LHCN-M2 (cell line): ENCODE results near the gene PDSS2. TPM values are rescaled to one million over a fixed set of nuclear protein-coding genes. Genes with fewer than 3 reads are reported as not detected.
"Not testable (repeated sequence)": the region's sequence is repeated elsewhere in the genome, so short reads cannot be mapped to it uniquely, and the experiment has no call there.

Experiments used
- DNase-seq: peaks from one replicate; pipeline ENCODE4 v3.0.0-alpha.2; 2012; ENCODE audit warnings: low read depth
- total RNA-seq: library from RNA; depleted of rRNA; stranded (reverse); fragments of >200 nt; gene quantifications from 2 replicates; pipeline ENCODE4 v1.2.3, GENCODE V29; 2014

The PDSS2 gene
- total RNA-seq, 1 experiment from 2014 or later: 11.0 TPM

- no peak for DNase-seq
Measured at GRCh38 chr6:107218142-107218541, 241.2 kb downstream of the PDSS2 start.

GRCh38 chr6:107217248-107217647 is 242.1 kb downstream of the PDSS2 start:
- DNase-seq: no peak

GRCh38 chr6:107216197-107216933 is 243.0 kb downstream of the PDSS2 start:
- DNase-seq: no peak

- no peak for DNase-seq
Measured at GRCh38 chr6:107215334-107215733, 244.0 kb downstream of the PDSS2 start.

- no peak for DNase-seq
Measured at GRCh38 chr6:107214655-107215054, 244.7 kb downstream of the PDSS2 start.

- DNase-seq: no peak
Measured at GRCh38 chr6:107209406-107210305, 249.7 kb downstream of the PDSS2 start.

- DNase-seq: no peak
Measured at GRCh38 chr6:107207251-107207873, 252.0 kb downstream of the PDSS2 start.

GRCh38 chr6:107205058-107205998 is 254.0 kb downstream of the PDSS2 start:
- DNase-seq: no peak

- DNase-seq: no peak
Measured at GRCh38 chr6:107202876-107203468, 256.4 kb downstream of the PDSS2 start.

GRCh38 chr6:107198631-107199416 is 260.5 kb downstream of the PDSS2 start:
- DNase-seq: no peak

- peak; percentile 8 for DNase-seq
Measured at GRCh38 chr6:107196152-107196551, 263.2 kb downstream of the PDSS2 start.

- not testable (repeated sequence) for DNase-seq
Measured at GRCh38 chr6:107194723-107195122, 264.6 kb downstream of the PDSS2 start.

- no peak for DNase-seq
Measured at GRCh38 chr6:107192830-107193229, 266.5 kb downstream of the PDSS2 start.

- no peak for DNase-seq
Measured at GRCh38 chr6:107187630-107188029, 271.7 kb downstream of the PDSS2 start.

GRCh38 chr6:107186047-107186446 is 273.3 kb downstream of the PDSS2 start:
- DNase-seq: no peak

- DNase-seq: peak; percentile 3
Measured at GRCh38 chr6:107185391-107185970, 273.9 kb downstream of the PDSS2 start.

- DNase-seq: no peak
Measured at GRCh38 chr6:107184435-107184834, 274.9 kb downstream of the PDSS2 start.

GRCh38 chr6:107180099-107180498 is 279.3 kb downstream of the PDSS2 start:
- DNase-seq: no peak

GRCh38 chr6:107179004-107179403 is 280.4 kb downstream of the PDSS2 start:
- DNase-seq: peak; percentile 13
